NCI-H2081 treated with DMSO at 0.1 percent for 48 hours (cell line): ENCODE results near the gene SRPX.

Experiments
- DNase-seq: peaks from one replicate; lab custom pipeline; 2025; lab: John Stamatoyannopoulos, UW

The SRPX gene, protein sequence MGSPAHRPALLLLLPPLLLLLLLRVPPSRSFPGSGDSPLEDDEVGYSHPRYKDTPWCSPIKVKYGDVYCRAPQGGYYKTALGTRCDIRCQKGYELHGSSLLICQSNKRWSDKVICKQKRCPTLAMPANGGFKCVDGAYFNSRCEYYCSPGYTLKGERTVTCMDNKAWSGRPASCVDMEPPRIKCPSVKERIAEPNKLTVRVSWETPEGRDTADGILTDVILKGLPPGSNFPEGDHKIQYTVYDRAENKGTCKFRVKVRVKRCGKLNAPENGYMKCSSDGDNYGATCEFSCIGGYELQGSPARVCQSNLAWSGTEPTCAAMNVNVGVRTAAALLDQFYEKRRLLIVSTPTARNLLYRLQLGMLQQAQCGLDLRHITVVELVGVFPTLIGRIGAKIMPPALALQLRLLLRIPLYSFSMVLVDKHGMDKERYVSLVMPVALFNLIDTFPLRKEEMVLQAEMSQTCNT

DNA sequence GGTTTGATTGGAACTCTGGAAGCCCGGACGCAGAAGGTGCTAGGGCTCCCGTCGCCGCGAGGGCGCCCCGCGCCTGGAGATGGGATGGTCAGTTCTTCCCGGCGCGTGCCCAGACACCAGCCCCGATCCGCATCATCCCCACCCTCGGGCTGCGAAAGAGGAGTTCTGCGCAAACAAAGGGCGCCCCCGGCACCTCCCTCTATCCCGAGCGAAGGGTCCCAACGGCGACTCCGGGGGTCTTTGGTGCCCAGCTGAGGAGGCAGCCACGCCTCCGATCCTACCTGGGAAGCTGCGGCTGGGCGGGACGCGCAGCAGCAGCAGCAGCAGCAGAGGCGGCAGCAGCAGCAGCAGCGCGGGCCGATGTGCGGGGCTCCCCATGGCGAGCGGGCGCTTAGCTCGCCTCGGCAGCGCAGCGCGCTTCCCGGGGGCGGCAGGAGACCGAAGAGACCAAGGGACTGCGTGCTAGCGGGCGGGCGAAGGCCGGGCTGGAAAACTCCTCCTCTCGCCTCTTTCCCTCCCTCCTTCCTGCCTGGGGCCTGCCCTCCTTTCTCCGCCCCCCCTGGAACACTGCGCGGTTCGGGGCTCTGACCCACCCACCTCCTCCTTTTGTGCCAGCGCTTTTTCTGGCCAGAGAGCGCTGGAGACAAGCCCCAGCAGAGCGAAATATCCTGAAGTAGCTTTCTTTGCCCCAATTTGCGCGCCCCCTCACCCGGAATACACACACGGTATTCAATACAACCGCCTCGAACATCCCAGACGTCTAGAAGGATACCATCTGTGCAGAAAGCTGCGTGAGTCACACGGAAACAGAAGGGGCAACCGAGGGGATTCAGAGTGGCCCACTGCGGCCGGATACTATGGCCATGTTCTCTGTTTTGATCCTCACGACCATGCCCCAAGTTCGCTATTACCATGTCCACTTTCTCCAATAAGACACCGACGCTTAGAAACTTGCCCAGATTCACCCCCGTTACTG is at the start of gene SRPX:
TSS of gene SRPX (minus strand) at position 457 of the 976 bp plus-strand sequence. CDS start at position 378, 79 bp downstream.
- DNase-seq = no peak

GRCh38 chrX:38268011-38268410 is 47.3 kb upstream of the SRPX start:
- no peak for DNase-seq

GRCh38 chrX:38262715-38263620 is 42.3 kb upstream of the SRPX start:
- no peak for DNase-seq

DNA sequence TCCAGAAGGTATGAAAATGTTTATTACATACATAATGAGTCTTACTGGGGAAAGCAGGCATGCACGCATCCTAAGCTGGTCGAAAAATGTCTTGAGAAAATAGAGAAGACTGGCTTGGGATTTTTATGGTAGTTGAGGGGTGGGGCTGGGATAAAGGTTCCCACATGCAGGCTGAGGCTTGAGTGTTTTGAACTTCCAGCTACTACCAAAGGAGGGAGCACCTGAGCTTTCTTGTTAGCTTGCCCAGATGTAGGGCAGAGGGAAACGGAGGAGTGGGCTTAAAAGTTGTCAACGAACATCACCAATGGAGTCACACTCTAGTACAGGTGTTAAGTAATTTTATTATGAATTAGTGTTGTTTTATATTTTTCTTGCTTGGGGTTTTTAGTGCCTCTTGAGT is 39.6 kb upstream of the SRPX start:
- no peak for DNase-seq

- DNase-seq = no peak
These were observed 35.3 kb upstream of the SRPX start for GRCh38 chrX:38256019-38256418.

DNA sequence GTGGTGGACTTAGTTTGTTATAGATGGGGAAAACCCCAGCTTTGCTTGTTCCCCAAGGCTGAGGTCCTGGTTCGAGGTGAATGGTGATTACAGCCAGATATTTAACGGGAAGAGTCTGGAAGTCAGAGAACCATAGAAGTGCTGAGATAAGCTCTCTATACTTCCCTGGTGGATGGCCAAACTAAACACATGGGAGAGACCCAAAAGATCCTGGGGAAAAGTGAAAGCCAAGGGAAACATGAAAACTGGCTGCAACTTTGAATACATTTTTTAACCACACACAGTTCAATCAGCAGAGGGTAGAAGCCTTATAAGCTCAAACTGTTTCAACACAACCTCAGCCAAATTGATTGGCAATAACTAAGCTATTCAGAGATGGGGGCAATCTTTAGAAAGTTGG is 29.3 kb upstream of the SRPX start:
- no peak for DNase-seq

- no peak for DNase-seq
These were observed 26.4 kb upstream of the SRPX start for GRCh38 chrX:38247051-38247450.

DNA sequence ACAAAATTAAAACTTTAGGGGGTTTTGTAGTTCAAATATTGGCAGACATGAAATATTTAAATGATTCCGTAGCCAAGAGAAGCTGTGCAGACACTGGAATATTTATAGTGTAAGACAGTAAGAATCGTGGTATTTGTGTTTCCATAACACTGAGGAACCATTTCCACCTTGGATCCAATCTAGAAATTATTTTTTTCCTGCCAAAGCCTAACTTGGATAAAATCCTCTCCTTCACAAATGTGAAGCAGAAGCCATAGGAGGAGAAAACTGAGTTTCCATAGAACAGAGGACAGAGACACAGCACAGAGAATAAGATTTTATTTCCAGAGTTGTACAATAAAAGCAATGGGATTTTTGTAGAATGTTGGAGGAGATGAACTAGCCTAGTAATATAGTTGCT is 19.9 kb upstream of the SRPX start:
- no peak for DNase-seq

- DNase-seq = no peak
These were observed 16.4 kb upstream of the SRPX start for GRCh38 chrX:38236901-38237615.

DNA sequence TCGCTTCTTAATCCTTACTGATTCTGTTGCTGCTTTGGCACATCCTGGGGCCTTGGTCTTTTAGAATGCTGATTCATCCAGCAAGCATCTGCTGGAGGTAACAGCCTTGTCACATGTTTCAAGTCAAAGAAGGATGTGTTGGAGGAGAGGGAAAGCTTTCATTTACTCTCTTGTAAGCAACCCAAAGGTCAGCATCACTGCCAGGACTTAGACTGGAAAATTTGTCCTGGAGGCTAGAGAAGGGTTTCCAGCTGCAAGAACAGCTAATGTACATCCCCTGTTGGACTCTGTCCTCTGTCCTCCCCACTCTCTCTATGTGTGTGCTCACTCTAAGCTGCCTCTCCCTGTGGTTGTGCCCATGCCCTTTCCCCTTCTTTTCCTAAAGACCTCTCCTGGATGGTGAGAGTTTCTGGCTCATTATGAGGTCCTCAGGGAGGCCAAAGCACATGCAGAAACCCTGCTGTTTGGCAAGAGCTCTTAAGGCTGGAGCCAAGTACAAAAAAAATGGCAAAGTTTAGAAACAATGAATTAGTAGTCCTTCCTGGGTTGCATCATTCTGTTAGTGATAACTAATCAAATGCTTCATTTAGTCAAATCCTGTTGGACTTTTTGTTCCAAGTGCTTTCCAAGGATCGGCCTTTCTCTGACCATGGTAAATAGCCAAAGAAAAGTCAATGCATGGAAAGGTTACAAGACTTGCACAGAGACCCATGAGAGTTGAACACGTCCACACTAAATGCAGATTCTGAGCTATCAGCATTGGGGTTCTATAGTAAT is 13.4 kb upstream of the SRPX start:
- DNase-seq = no peak

GRCh38 chrX:38232079-38232686 is 11.5 kb upstream of the SRPX start:
- DNase-seq = no peak

- DNase-seq = no peak
These were observed 4.4 kb upstream of the SRPX start for GRCh38 chrX:38225093-38225492.

GRCh38 chrX:38224160-38224559 is 3.5 kb upstream of the SRPX start:
- DNase-seq = no peak

GRCh38 chrX:38221391-38221929 is 789 bp upstream of the SRPX start:
- DNase-seq = no peak

- no peak for DNase-seq
These were observed 652 bp downstream of the SRPX start for GRCh38 chrX:38220024-38220414.

- DNase-seq = no peak
These were observed 4.0 kb downstream of the SRPX start for GRCh38 chrX:38216642-38217041.

- no peak for DNase-seq
These were observed 5.8 kb downstream of the SRPX start for GRCh38 chrX:38214551-38215531.

GRCh38 chrX:38214044-38214443 is 6.6 kb downstream of the SRPX start:
- DNase-seq = no peak
